Measurements from ENCODE around the gene AKAP3.

DNA sequence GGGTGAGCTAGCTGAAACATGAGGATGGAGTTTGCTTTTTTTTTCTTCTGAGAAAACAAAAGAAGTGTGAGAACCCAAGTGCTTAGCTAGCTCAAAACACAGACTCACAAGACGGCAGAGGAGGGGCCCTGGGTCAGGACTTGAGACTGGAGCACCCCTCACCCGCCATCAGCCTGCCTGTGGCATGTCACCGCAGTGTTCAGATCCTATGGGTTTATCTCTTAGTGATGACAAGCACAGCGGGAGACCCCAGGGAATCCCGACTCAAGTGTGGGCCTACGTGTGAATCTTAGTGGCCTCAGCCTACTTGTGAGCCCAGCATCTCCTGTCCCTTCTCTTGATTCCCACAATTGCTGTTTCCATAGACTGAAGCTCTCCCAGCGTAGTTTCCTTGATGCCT is 64.0 kb downstream of the AKAP3 start:
- TF ChIP-seq RAD21 (IDR thresholded peaks at IDR 0.05) (no peak), CTCF (IDR thresholded peaks at IDR 0.05; ENCODE audit: low read depth, low read length, missing input control) (no peak), GABPA (IDR thresholded peaks at IDR 0.05 in 1 of 2, conservative IDR thresholded peaks at IDR 0.05 in 1 of 2) (no peak), YY1 (IDR thresholded peaks at IDR 0.05) (no peak), TAF1 (conservative IDR thresholded peaks at IDR 0.05) (no peak), MAX (IDR thresholded peaks at IDR 0.05) (no peak), FOXA1 (IDR thresholded peaks at IDR 0.05) (no peak), FOXA2 (IDR thresholded peaks at IDR 0.05) (no peak), SP1 (IDR thresholded peaks at IDR 0.05) (no peak)
- TF ChIP-seq, protein P1, sequence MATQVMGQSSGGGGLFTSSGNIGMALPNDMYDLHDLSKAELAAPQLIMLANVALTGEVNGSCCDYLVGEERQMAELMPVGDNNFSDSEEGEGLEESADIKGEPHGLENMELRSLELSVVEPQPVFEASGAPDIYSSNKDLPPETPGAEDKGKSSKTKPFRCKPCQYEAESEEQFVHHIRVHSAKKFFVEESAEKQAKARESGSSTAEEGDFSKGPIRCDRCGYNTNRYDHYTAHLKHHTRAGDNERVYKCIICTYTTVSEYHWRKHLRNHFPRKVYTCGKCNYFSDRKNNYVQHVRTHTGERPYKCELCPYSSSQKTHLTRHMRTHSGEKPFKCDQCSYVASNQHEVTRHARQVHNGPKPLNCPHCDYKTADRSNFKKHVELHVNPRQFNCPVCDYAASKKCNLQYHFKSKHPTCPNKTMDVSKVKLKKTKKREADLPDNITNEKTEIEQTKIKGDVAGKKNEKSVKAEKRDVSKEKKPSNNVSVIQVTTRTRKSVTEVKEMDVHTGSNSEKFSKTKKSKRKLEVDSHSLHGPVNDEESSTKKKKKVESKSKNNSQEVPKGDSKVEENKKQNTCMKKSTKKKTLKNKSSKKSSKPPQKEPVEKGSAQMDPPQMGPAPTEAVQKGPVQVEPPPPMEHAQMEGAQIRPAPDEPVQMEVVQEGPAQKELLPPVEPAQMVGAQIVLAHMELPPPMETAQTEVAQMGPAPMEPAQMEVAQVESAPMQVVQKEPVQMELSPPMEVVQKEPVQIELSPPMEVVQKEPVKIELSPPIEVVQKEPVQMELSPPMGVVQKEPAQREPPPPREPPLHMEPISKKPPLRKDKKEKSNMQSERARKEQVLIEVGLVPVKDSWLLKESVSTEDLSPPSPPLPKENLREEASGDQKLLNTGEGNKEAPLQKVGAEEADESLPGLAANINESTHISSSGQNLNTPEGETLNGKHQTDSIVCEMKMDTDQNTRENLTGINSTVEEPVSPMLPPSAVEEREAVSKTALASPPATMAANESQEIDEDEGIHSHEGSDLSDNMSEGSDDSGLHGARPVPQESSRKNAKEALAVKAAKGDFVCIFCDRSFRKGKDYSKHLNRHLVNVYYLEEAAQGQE (IDR thresholded peaks at IDR 0.05), result no peak
- TF ChIP-seq, protein P2, sequence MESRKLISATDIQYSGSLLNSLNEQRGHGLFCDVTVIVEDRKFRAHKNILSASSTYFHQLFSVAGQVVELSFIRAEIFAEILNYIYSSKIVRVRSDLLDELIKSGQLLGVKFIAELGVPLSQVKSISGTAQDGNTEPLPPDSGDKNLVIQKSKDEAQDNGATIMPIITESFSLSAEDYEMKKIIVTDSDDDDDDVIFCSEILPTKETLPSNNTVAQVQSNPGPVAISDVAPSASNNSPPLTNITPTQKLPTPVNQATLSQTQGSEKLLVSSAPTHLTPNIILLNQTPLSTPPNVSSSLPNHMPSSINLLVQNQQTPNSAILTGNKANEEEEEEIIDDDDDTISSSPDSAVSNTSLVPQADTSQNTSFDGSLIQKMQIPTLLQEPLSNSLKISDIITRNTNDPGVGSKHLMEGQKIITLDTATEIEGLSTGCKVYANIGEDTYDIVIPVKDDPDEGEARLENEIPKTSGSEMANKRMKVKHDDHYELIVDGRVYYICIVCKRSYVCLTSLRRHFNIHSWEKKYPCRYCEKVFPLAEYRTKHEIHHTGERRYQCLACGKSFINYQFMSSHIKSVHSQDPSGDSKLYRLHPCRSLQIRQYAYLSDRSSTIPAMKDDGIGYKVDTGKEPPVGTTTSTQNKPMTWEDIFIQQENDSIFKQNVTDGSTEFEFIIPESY (IDR thresholded peaks at IDR 0.05), result no peak
- TF ChIP-seq, protein P3, sequence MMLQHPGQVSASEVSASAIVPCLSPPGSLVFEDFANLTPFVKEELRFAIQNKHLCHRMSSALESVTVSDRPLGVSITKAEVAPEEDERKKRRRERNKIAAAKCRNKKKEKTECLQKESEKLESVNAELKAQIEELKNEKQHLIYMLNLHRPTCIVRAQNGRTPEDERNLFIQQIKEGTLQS (IDR thresholded peaks at IDR 0.05), result no peak

Data from liver (tissue), 3 donors.